ENCODE measurements around the gene ZNF525. TPM values are rescaled to one million over a fixed set of nuclear protein-coding genes. Genes with fewer than 3 reads are reported as not detected.

ZNF525 gene
- total and polyA plus RNA-seq, 2 of the 13 experiments (the other 11 are each of a cell fraction or from before 2014, with no cell fraction given) = 3.4 to 8.7 TPM

DNA sequence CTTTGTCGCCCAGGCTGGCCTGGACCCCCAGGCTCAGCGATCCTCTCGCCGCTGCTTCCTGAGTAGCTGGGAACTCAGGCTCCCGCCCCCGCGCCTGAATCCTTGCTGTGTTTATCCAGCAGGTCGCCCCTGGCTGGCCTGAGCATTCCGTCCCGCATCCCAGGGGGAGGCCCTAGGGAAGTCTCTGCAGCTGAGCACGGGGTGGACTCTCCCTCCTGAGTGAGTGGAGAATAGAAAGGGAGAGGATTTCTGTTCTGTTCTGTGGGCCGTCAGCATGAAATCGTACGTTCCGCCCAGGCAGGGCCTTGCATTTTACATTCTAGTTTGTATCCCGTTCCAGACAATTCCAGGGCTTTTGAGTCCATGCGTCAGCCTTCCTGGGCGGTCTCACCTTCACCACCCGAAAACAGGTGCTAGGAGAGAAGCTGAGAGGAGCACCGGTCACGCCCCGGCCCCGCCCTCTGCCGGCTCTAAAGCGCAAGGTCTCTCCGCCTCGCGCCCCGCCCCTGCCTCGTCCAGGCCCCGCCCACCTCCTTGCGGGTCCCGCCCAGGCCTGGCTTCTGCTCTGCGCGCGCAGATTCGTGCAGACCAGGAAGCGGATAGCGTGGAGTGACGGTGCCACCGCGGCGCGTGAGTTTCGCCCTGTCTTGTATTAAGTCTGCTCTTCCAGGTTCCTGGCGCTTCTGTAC lies 66.0 kb downstream of the ZNF525 start, which contains the start of gene ZNF761 (continued):
- TF ChIP-seq ELF1 (CRISPR knock-in tag; IDR thresholded peaks at IDR 0.05) (peak; percentile 90), CCDC6 (CRISPR knock-in tag; IDR thresholded peaks at IDR 0.05) (peak; percentile 26; the same call in 1 of the 2 replicates), MIXL1 (CRISPR knock-in tag; IDR thresholded peaks at IDR 0.05) (peak; percentile 15; the same call in 1 of the 2 replicates), GTF2F1 (IDR thresholded peaks at IDR 0.05; ENCODE audit: low read length) (no peak), KAT7 (CRISPR knock-in tag; IDR thresholded peaks at IDR 0.05; ENCODE audit: borderline replicate concordance) (0 out of 2 replicates have a peak, but pooled peaks have one; percentile 55), ZNF501 (CRISPR knock-in tag; IDR thresholded peaks at IDR 0.05) (no peak), FOXA1 (IDR thresholded peaks at IDR 0.05) (no peak), FOXA1 (CRISPR knock-in tag; IDR thresholded peaks at IDR 0.05) (peak; percentile 79), ZFP36 (IDR thresholded peaks at IDR 0.05; ENCODE audit: borderline replicate concordance, low read depth, low read length, partially characterized antibody) (no peak), ARHGAP35 (CRISPR knock-in tag; IDR thresholded peaks at IDR 0.05; ENCODE audit: borderline replicate concordance) (no peak), RARG (CRISPR knock-in tag; IDR thresholded peaks at IDR 0.05; ENCODE audit: low read depth) (no peak), HIVEP1 (CRISPR knock-in tag; IDR thresholded peaks at IDR 0.05) (peak; percentile 41; the same call in 1 of the 2 replicates), ZNF235 (CRISPR knock-in tag; IDR thresholded peaks at IDR 0.05; ENCODE audit: borderline replicate concordance) (no peak), SPEN (CRISPR knock-in tag; IDR thresholded peaks at IDR 0.05; ENCODE audit: low read depth) (peak; percentile 43; the same call in 1 of the 2 replicates), SALL2 (CRISPR knock-in tag; IDR thresholded peaks at IDR 0.05) (peak; percentile 64; the same call in 1 of the 2 replicates), NONO (IDR thresholded peaks at IDR 0.05) (no peak), NONO (CRISPR knock-in tag; conservative IDR thresholded peaks at IDR 0.05) (no peak; the same call in 1 of the 2 replicates), KLF6 (CRISPR knock-in tag; IDR thresholded peaks at IDR 0.05) (peak; percentile 71; the same call in 1 of the 2 replicates), ZNF614 (CRISPR knock-in tag; IDR thresholded peaks at IDR 0.05; ENCODE audit: borderline replicate concordance) (no peak; the same call in 1 of the 2 replicates)
- TF ChIP-seq, protein P1, sequence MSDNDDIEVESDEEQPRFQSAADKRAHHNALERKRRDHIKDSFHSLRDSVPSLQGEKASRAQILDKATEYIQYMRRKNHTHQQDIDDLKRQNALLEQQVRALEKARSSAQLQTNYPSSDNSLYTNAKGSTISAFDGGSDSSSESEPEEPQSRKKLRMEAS (IDR thresholded peaks at IDR 0.05) = peak; percentile 69; the same call in 1 of the 2 replicates
- TF ChIP-seq, protein P2, sequence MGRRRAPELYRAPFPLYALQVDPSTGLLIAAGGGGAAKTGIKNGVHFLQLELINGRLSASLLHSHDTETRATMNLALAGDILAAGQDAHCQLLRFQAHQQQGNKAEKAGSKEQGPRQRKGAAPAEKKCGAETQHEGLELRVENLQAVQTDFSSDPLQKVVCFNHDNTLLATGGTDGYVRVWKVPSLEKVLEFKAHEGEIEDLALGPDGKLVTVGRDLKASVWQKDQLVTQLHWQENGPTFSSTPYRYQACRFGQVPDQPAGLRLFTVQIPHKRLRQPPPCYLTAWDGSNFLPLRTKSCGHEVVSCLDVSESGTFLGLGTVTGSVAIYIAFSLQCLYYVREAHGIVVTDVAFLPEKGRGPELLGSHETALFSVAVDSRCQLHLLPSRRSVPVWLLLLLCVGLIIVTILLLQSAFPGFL (CRISPR knock-in tag; IDR thresholded peaks at IDR 0.05) = no peak
- TF ChIP-seq, protein P3, sequence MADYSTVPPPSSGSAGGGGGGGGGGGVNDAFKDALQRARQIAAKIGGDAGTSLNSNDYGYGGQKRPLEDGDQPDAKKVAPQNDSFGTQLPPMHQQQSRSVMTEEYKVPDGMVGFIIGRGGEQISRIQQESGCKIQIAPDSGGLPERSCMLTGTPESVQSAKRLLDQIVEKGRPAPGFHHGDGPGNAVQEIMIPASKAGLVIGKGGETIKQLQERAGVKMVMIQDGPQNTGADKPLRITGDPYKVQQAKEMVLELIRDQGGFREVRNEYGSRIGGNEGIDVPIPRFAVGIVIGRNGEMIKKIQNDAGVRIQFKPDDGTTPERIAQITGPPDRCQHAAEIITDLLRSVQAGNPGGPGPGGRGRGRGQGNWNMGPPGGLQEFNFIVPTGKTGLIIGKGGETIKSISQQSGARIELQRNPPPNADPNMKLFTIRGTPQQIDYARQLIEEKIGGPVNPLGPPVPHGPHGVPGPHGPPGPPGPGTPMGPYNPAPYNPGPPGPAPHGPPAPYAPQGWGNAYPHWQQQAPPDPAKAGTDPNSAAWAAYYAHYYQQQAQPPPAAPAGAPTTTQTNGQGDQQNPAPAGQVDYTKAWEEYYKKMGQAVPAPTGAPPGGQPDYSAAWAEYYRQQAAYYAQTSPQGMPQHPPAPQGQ (CRISPR knock-in tag; IDR thresholded peaks at IDR 0.05; ENCODE audit: borderline replicate concordance) = no peak
- TF ChIP-seq, protein P4, sequence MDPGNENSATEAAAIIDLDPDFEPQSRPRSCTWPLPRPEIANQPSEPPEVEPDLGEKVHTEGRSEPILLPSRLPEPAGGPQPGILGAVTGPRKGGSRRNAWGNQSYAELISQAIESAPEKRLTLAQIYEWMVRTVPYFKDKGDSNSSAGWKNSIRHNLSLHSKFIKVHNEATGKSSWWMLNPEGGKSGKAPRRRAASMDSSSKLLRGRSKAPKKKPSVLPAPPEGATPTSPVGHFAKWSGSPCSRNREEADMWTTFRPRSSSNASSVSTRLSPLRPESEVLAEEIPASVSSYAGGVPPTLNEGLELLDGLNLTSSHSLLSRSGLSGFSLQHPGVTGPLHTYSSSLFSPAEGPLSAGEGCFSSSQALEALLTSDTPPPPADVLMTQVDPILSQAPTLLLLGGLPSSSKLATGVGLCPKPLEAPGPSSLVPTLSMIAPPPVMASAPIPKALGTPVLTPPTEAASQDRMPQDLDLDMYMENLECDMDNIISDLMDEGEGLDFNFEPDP (CRISPR knock-in tag; conservative IDR thresholded peaks at IDR 0.05) = no peak

Data from HepG2 (cell line).